ENCODE measurements around the gene NAT16.
"Not testable (repeated sequence)": the region's sequence is repeated elsewhere in the genome, so short reads cannot be mapped to it uniquely, and the experiment has no call there.

Gene NAT16

GRCh38 chr7:101133621-101134398, 46.3 kb downstream of the NAT16 start:
- no peak for TF ChIP-seq CTCF (IDR thresholded peaks at IDR 0.05; ENCODE audit: extremely low read depth, missing control alignments)

GRCh38 chr7:101132626-101133600, 47.2 kb downstream of the NAT16 start:
- DNase-seq (ENCODE audit: low spot score) = not testable (repeated sequence)

More at GRCh38 chr7:101133621-101134398, 46.3 kb downstream of the NAT16 start:
- no peak for DNase-seq (ENCODE audit: low spot score)

- DNase-seq (ENCODE audit: low spot score) = no peak
- TF ChIP-seq CTCF (IDR thresholded peaks at IDR 0.05; ENCODE audit: extremely low read depth, missing control alignments) = no peak
Measured at GRCh38 chr7:101129603-101130117, 50.4 kb downstream of the NAT16 start.

- no peak for TF ChIP-seq CTCF (IDR thresholded peaks at IDR 0.05; ENCODE audit: extremely low read depth, missing control alignments)
- no peak for DNase-seq (ENCODE audit: low spot score)
Measured at GRCh38 chr7:101128040-101128834, 51.9 kb downstream of the NAT16 start.

- TF ChIP-seq CTCF (IDR thresholded peaks at IDR 0.05; ENCODE audit: extremely low read depth, missing control alignments) = no peak
- no peak for DNase-seq (ENCODE audit: low spot score)
Measured at GRCh38 chr7:101127460-101128039, 52.5 kb downstream of the NAT16 start.

- DNase-seq (ENCODE audit: low spot score) = peak; percentile 76
- TF ChIP-seq CTCF (IDR thresholded peaks at IDR 0.05; ENCODE audit: extremely low read depth, missing control alignments) = no peak
Measured at GRCh38 chr7:101126651-101127459, 53.2 kb downstream of the NAT16 start, which contains the start of gene SERPINE1. Gene SERPINE1 (plus strand): TSS chr7:101127104. CDS start chr7:101128394, 1,290 bp downstream.
